Frontal cortex (tissue), 4 donors: ENCODE results near the gene HNRNPF. TPM values are rescaled to one million over a fixed set of nuclear protein-coding genes. Genes with fewer than 3 reads are reported as not detected.
A peak's percentile ranks its signal among the peaks of the same experiment; 100 is the strongest.
"Not testable (repeated sequence)": the region's sequence is repeated elsewhere in the genome, so short reads cannot be mapped to it uniquely, and the experiment has no call there.

Source experiments
- DNase-seq, 2 donors: peaks; one replicate each; pipeline ENCODE4 v3.0.0; 2012; ENCODE audit warnings: low spot score in 2 of 2
- FAIRE-seq: peaks from 2 replicates; lab custom pipeline; 2012; peaks lifted over from hg19 to GRCh38; lab: Jason Lieb, UNC
- total RNA-seq: library from RNA; depleted of rRNA; stranded (reverse); fragments of >200 nt; gene quantifications from one replicate; pipeline ENCODE4 v1.2.3, GENCODE V29; 2014
- donor health status: control.
- donor health status: control.
- donor health status: control.

Gene HNRNPF
- total RNA-seq, 1 donor from 2014 or later = 97.4 TPM

GRCh38 chr10:43399320-43400310 is 9.4 kb downstream of the HNRNPF start:
- no peak for FAIRE-seq
- DNase-seq = no peak

- FAIRE-seq (no peak), DNase-seq (no peak)
These were observed 10.1 kb downstream of the HNRNPF start for GRCh38 chr10:43398939-43399319.

GRCh38 chr10:43396928-43397624 is 11.9 kb downstream of the HNRNPF start:
- FAIRE-seq (no peak), DNase-seq (peak; percentile 88 to 92)

- DNase-seq (peak; percentile 93 to 94), FAIRE-seq (no peak)
These were observed 12.7 kb downstream of the HNRNPF start for GRCh38 chr10:43396061-43396927.

GRCh38 chr10:43395571-43396060 is 13.4 kb downstream of the HNRNPF start:
- no peak for FAIRE-seq
- no peak for DNase-seq

- FAIRE-seq (no peak), DNase-seq (no peak)
These were observed 14.1 kb downstream of the HNRNPF start for GRCh38 chr10:43394868-43395267.

- FAIRE-seq = no peak
- no peak for DNase-seq
These were observed 15.2 kb downstream of the HNRNPF start for GRCh38 chr10:43393606-43394360.

- not testable (repeated sequence) for FAIRE-seq, DNase-seq
These were observed 15.8 kb downstream of the HNRNPF start for GRCh38 chr10:43393186-43393585.

GRCh38 chr10:43392748-43393147 is 16.2 kb downstream of the HNRNPF start:
- DNase-seq = no peak
- no peak for FAIRE-seq

- DNase-seq (no peak), FAIRE-seq (no peak)
These were observed 17.5 kb downstream of the HNRNPF start for GRCh38 chr10:43391496-43391895.

GRCh38 chr10:43390759-43391158 is 18.2 kb downstream of the HNRNPF start:
- FAIRE-seq (no peak), DNase-seq (peak; percentile 48 to 53)

GRCh38 chr10:43390333-43390732 is 18.7 kb downstream of the HNRNPF start:
- DNase-seq (no peak), FAIRE-seq (no peak)

GRCh38 chr10:43389867-43390266 is 19.1 kb downstream of the HNRNPF start:
- no peak for FAIRE-seq
- no peak for DNase-seq

GRCh38 chr10:43387678-43388032 is 21.3 kb downstream of the HNRNPF start:
- FAIRE-seq (no peak), DNase-seq (no peak)

- FAIRE-seq (no peak), DNase-seq (no peak)
These were observed 21.9 kb downstream of the HNRNPF start for GRCh38 chr10:43386981-43387677.

- FAIRE-seq = no peak
- DNase-seq = no peak
These were observed 22.4 kb downstream of the HNRNPF start for GRCh38 chr10:43386549-43386948.

- FAIRE-seq (no peak), DNase-seq (no peak)
These were observed 23.5 kb downstream of the HNRNPF start for GRCh38 chr10:43385412-43386004.
